Calu3 (cell line): Measurements from ENCODE around the gene TTLL13. TPM values are rescaled to one million over a fixed set of nuclear protein-coding genes. Genes with fewer than 3 reads are reported as not detected.
"Not testable (repeated sequence)": the region's sequence is repeated elsewhere in the genome, so short reads cannot be mapped to it uniquely, and the experiment has no call there.

Source experiments
- BruUV-seq: library from RNA; stranded (reverse); fragments of 400-500 nt; replicated peaks from 2 replicates; lab custom pipeline; 2021; lab: Mats Ljungman, UMichigan
- CTCF ChIA-PET: fragments of 300-600 bp; sonication (Branson Sonifier 250); formaldehyde crosslinking; loops from one replicate; lab custom pipeline; 2022; ENCODE audit warnings: antibody characterized with exemption; lab: Charles Lee
- DNase-seq: peaks from one replicate; pipeline ENCODE4 v3.0.0; 2022
- H3K27ac Mint-ChIP-seq: one replicate; pipeline ENCODE4 v1.8.0; 2022; ENCODE audit warnings: mixed read lengths; ENCODE audit not compliant: unreplicated experiment
- H3K27me3 Mint-ChIP-seq: one replicate; pipeline ENCODE4 v1.8.0; 2022; ENCODE audit warnings: mixed read lengths; ENCODE audit not compliant: unreplicated experiment
- H3K36me3 Mint-ChIP-seq: one replicate; pipeline ENCODE4 v1.8.0; 2022; ENCODE audit warnings: mild to moderate bottlenecking, moderate library complexity, mixed read lengths; ENCODE audit not compliant: insufficient read depth, unreplicated experiment
- H3K4me1 Mint-ChIP-seq: one replicate; pipeline ENCODE4 v1.8.0; 2022; ENCODE audit warnings: mild to moderate bottlenecking, low read depth, mixed read lengths; ENCODE audit not compliant: unreplicated experiment
- H3K4me3 Mint-ChIP-seq: one replicate; pipeline ENCODE4 v1.8.0; 2022; ENCODE audit warnings: mild to moderate bottlenecking, low read depth, moderate library complexity, mixed read lengths; ENCODE audit not compliant: unreplicated experiment
- H3K9me3 Mint-ChIP-seq: one replicate; pipeline ENCODE4 v1.8.0; 2022; ENCODE audit warnings: low read depth, mixed read lengths; ENCODE audit not compliant: unreplicated experiment
- CTCF ChIP-seq: fragments of 200-600 bp; IDR thresholded peaks from one replicate; pipeline ENCODE4 v1.8.0; 2022; ENCODE audit warnings: antibody characterized with exemption; ENCODE audit not compliant: unreplicated experiment
- intact Hi-C: fragments of 100-400 bp; cut with micrococcal nuclease; formaldehyde crosslinking; loops from one replicate; pipeline ENCODE4 v1.10.0; 2022; ENCODE audit not compliant: unreplicated experiment
- total RNA-seq: library from RNA; stranded (reverse); gene quantifications from 2 replicates; pipeline ENCODE4 v1.2.3, GENCODE V29; 2022

The TTLL13 gene
- total RNA-seq, 1 experiment from 2014 or later, result 0.71 TPM

- DNase-seq, result no peak
- no peak overlapping the region for H3K27ac Mint-ChIP-seq
- no peaks in the 10 kb centered on the region for H3K9me3 Mint-ChIP-seq
- CTCF ChIA-PET, result interaction anchor here (0.5 to 1.6 kb wide), 4 partner anchors 28 to 158 kb away, joined by 3 to 4 read pairs (median 3); partner anchors contain the start of genes CIB1 and GDPGP1
- intact Hi-C loops, result loop anchor here (2.0 kb wide), 1 partner anchor 37 kb away; the partner anchor contains the start of gene NGRN
- H3K27me3 Mint-ChIP-seq, result no peaks in the 10 kb centered on the region
- H3K4me3 Mint-ChIP-seq, result no peak overlapping the region
- H3K4me1 Mint-ChIP-seq, result no peaks in the 10 kb centered on the region
- no peak for TF ChIP-seq CTCF
- H3K36me3 Mint-ChIP-seq, result no peaks in the 10 kb centered on the region
- no TSS peak for BruUV-seq
These were observed 52.4 kb downstream of the TTLL13 start for GRCh38 chr15:90301707-90302300.

DNA sequence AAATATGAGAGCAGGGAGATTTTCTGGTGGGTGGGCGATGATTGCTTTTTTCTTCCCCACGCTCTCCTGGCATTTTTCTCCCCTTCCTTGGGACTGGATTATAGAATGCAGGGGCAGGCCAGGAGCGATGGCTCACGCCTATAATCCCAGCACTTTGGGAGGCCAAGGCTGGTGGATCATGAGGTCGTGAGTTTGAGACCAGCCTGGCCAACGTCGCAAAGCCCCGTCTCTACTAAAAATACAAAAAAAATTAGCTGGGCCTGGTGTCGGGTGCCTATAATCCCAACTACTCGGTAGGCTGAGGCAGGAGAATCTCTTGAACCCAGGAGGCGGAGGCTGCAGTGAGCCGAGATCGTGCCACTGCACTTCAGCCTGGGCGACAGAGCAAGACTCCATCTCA is 56.0 kb downstream of the TTLL13 start:
- H3K36me3 Mint-ChIP-seq, H3K9me3 Mint-ChIP-seq, BruUV-seq, H3K27ac Mint-ChIP-seq, DNase-seq, H3K4me3 Mint-ChIP-seq, intact Hi-C loops, H3K4me1 Mint-ChIP-seq, H3K27me3 Mint-ChIP-seq: not testable (repeated sequence)
- CTCF ChIA-PET, result interaction anchor here (0.7 kb wide), 1 partner anchor 12 kb away, joined by 3 read pairs; no protein-coding TSS in a partner anchor

- Mint-ChIP-seq H3K9me3 (no peaks in the 10 kb centered on the region), H3K4me1 (no peaks in the 10 kb centered on the region), H3K27me3 (no peaks in the 10 kb centered on the region), H3K36me3 (no peaks in the 10 kb centered on the region), H3K27ac (no peak overlapping the region), H3K4me3 (no peak overlapping the region)
- CTCF ChIA-PET, result interaction anchor here (1.3 kb wide), 1 partner anchor 14 kb away, joined by 3 read pairs; no protein-coding TSS in a partner anchor
- DNase-seq, result no peak
- intact Hi-C loops, result no loop called here
- no peak for TF ChIP-seq CTCF
- BruUV-seq, result no TSS peak
These were observed 56.6 kb downstream of the TTLL13 start for GRCh38 chr15:90305932-90306331.

DNA sequence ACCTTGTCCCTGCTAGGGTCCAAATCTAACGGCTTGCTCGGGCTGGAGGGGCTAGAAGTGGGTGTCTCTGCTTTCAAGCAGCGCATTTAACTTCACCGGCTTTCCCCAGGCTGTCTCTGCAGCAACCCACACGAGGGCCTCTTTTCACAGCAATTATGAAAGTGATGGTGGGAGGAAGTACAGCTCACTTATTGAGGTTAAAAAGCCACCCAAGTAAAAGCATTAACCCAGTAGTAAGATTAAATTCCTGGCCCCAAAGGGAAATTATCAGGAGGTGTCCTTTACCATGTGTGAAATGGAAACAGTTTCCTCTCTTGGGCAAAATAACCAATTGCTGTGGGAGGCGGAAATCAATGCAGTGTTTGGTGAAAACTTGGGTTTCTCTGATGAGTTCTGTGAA is 57.2 kb downstream of the TTLL13 start:
- no TSS peak for BruUV-seq
- H3K9me3 Mint-ChIP-seq, result no peaks in the 10 kb centered on the region
- TF ChIP-seq CTCF, result no peak
- CTCF ChIA-PET, result interaction anchor here (1.3 kb wide), 1 partner anchor 13 kb away, joined by 3 read pairs; no protein-coding TSS in a partner anchor
- H3K27ac Mint-ChIP-seq, result no peak overlapping the region
- H3K27me3 Mint-ChIP-seq, result no peaks in the 10 kb centered on the region
- no peak for DNase-seq
- H3K4me3 Mint-ChIP-seq, result no peak overlapping the region
- H3K36me3 Mint-ChIP-seq, result no peaks in the 10 kb centered on the region
- H3K4me1 Mint-ChIP-seq, result no peaks in the 10 kb centered on the region
- intact Hi-C loops, result no loop called here

GRCh38 chr15:90307661-90308060 is 58.3 kb downstream of the TTLL13 start:
- intact Hi-C loops, result no loop called here
- H3K9me3 Mint-ChIP-seq, result no peaks in the 10 kb centered on the region
- peaks cover 7% of the 10 kb centered on the region for H3K27me3 Mint-ChIP-seq
- no peaks in the 10 kb centered on the region for H3K4me1 Mint-ChIP-seq
- no peak for DNase-seq
- no peak overlapping the region for H3K4me3 Mint-ChIP-seq
- TF ChIP-seq CTCF, result no peak
- BruUV-seq, result no TSS peak
- CTCF ChIA-PET, result interaction anchor here (2.3 kb wide), 1 partner anchor 14 kb away, joined by 9 read pairs; no protein-coding TSS in a partner anchor
- no peak overlapping the region for H3K27ac Mint-ChIP-seq
- H3K36me3 Mint-ChIP-seq, result no peaks in the 10 kb centered on the region
